NCI-H748 (cell line): ENCODE data around the gene NSD2.

Source experiments
- DNase-seq: peaks from one replicate; lab custom pipeline; 2025; ENCODE audit not compliant: unreplicated experiment; lab: John Stamatoyannopoulos, UW

The NSD2 gene

GRCh38 chr4:1982124-1983052, 111.2 kb downstream of the NSD2 start:
- no peak for DNase-seq

DNA sequence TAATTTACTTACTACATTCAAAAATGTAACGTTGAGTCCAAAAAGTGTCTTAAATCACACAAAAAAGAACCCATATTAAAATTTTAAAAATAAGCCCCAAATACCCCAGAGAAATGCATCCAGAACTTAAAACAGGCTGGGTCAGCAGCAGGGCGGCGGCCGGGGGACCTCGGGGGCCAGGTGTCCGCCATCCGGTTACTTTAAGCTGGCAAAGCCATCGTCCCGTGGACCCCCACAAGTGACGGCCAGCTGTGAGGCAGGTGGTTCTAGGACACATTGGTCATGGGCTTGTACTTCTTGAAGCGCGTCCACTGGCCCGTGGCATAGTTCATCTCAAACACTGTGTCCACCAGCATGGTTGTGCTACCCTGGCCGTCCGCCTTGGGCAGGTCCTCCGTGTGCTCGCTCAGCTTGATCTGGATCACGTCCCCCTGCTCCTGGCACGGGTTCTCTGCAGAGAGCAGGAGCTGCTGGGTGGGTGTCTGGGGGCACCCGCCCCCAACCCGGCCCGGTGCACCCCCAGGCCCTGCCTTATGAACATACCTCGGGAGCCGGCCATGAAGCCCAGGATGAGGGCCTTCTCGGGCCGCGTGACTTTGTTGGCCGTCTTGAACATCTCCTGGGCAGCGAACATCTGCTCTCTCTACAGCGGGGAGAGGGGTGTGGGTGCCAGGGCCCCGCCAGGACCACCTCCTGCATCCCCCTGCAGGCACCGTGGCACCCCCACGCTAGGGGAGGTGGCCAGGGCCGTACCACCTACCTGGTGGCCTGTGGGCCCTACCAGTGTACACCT, 112.1 kb downstream of the NSD2 start:
- no peak for DNase-seq

DNA sequence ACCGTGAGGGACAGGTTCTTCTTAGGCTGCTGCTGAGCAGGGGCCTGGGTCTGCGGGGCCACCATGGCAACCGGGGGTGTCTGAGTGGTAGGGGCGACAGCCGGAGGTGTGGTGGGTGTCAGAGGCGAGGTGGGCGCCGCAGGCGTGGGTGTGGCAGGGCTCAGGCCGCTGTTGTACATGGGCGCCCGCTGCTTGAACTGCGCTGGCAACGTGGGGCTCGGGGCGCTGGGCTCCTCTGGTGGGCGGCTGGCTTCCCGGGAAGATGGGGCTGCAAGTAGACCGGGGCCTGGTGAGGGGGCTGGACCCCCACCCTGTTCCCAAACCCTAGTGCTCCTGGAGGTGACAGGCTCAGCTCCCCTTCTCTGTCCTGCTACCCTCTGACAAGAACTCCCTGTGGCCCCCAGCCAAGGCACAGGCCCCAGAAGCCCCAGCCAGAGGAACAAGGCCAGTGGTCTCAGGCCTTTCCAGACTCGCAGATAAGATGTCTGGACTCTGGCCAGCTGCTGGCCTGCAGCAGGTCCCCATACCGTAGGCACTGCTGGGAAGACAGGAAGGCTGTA, 112.7 kb downstream of the NSD2 start:
- DNase-seq = no peak

DNA sequence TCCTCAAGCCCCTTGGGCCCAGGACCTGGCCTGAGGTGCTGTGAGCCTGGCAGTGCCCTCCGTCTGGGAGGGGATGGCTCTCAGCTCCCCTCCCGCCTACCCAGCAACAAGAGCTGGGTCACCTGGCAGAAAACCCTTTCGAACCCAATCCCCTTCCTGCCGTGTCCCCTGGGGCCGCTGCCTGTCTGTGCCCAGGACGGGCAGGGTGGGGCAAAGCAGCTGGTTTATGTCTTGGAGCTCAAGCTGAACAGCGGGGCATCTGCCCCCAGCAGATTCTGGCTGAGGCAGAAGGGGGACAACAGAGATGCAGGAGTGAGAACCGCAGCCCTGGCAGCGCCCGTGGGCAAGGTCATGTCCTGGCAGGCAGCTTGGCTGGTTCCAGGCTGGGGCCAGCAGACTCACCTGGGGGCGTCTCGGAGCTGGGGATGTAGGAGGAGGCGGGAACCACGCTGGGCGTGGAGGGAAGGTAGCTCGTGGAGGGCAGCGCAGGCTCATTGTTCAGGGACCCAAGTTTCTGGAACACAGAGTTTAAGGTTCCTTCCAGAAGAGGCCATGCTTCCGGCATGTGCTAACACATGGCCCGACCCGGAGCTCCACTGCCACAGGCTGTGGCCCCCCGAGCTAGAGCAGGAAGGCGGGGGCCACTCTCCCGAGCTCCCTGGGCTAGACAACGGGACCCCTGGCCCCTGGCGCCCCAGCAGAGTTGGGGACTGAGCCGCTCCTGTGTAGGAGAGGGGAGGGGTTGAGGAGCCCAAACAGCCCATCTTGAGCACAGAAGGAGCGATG, 113.4 kb downstream of the NSD2 start:
- DNase-seq = no peak

GRCh38 chr4:1985294-1985693, 114.1 kb downstream of the NSD2 start:
- no peak for DNase-seq

DNA sequence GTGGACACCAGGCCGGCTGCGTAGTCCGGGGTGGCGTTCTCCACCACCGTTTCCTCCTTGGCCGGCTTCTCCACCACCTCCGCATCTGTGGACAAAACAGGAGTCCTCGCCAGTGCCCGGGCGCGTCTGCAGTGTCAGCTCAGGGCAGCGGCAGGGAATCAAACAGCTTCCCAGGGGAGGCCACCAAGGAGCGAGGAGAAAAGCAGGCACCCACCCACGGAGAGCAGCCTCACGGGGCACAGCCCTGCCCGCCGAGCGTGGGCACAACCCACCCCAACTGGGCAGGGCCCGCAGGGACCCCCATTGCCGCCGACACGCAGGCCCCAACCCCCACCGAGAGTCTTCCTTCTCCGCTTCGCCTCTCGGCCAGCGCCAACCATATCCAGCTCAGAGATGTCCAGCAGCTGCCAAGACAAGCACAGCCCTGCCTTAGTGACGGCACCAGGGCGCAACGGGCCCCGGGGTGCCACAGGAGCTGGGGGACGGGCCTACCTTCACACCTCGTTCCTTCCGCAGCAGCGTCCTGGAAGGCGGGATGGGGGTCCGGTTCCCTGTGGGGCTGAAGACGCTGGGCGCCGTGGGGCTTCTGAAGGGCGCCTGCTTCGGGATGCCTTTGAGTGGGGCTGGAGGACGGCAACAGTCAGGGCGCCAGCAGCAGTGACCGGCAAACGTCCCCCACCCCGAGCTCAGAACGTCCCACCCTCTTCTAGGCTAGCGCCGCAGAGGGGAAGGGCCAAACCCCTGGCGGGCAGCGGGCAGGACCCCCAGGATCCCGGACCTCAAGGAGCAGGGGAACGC, 114.8 kb downstream of the NSD2 start:
- DNase-seq = no peak

DNA sequence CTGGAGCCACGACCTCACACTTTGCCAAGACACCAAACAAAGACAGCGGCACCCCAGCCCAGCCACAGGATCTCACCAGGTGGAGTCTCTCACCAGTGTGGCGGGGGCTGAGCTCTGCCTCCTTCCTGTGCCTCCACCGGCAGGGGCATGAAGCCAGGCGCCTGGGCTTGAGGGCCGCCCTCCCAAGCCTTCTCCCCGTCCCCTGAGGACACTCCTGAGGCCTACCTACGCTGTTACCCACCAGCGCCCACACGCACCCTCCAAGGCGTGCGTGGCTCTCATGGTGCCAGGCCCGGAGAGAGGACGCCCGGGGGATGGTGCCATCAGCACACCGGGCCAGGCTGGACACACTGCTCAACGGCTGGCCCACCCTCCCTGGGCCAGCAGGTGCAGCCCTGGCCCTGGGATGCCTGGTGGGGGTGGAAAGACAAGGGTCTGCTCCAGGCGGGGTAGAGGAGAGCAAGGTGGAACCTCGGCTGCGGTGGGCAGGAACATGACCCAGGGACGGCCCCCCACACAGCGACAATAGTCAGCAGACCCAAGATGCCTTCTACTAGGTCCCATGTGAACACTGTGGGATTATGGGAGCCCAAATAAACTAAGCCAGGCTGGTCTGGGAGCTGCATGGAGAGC, 115.5 kb downstream of the NSD2 start:
- no peak for DNase-seq

- no peak for DNase-seq
Measured at GRCh38 chr4:1987296-1987695, 116.1 kb downstream of the NSD2 start.

DNA sequence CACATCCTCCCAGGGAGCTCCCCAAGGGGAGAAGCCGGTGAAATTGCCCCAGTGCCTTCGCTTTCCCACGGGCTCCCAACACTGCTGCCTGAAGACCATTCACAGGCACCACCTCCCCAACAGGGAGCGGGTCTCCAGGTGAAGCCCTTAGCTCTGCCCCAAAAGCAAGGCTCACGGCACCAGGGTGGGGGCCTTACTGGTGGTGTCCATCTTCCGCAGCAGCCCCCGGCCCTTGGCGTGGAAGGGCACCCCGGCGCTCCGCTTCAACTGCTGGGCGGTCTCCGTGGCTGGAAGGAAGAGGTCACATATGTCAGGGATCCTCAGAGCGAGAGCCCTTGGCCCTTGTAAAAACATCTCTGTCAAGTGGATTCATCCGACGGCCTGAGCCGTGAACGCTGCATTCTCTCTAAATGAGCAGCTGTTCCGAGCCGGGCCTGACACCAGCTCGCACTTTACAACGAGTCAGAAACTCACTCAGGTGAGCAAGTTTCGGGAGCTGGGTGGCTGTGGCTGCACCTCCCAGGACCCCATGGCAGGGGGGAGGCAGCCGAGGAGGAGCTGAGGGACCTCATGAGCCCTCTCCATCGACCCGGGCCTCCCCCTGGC, 116.6 kb downstream of the NSD2 start:
- DNase-seq = no peak

DNA sequence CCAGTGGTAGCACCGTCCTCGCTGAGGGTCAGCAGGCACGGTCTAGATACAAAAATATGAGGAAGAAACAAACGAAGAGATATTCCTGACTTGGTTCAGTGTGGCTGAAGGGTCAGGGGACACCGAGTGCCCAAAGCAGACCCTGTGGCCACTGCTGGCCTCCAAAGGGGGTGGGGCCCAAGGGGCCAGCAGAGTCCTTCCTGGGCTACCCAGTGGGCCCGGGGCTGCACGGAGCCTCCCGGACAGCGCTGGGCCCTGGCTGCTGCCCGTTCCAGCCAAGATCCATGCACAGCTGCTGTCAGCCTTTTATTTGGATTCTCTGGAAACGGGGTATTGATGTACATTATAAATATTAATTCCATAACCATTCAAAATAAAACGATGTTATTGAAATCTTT, 117.1 kb downstream of the NSD2 start:
- DNase-seq = no peak

DNA sequence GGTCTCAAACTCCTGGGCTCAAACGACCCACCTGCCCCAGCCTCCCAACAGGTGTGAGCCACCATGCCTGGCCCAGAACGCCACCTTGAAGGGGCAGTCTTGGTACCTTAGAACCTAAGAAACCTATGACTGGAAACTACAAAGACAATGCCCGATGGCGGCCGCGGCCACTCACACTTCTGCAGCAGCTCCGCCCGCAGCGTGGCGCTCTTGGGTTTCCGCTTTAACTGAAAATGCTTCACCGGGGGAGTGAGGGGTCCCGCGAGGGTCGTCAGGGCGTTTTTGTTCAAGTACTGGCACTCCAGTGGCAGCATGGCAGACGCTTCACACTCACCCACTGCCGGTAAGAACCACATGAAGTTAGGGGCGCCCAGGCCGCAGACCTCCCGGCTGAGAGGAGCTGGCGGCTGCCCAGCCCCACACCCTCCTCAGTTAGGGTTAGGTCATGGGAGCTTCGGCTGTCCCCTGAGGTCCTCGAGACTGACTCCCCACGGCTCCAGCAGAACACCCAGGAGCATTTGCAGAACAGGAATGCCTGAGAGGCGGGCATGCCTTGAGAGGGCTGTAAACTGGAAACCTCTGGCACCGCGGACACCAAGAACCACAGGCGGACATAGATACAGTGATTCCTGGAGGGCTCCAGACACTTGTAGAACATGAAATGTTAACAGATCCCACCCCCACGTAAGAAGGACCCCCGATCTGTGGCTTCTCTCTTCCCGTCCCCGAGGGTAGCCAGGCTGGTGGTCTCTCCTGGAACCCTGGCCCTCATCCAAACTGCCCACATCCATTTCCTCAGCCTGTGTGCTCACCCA, 118.5 kb downstream of the NSD2 start:
- no peak for DNase-seq

DNA sequence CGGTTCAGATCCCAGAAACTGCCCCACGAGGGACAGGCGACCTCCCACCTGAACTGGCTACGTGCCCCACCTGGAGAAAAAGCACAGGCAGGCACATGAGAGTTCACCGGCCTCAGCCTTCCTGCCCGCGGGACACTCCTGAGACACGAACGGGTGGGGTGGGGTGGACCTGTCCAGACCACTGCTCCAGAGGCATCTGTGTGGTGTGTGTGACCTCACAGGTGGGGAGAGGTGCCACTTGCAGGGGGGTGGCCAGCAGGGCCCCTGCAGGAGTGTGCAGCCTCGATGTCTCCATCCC, 119.1 kb downstream of the NSD2 start:
- DNase-seq = no peak

GRCh38 chr4:1990676-1991075, 119.5 kb downstream of the NSD2 start:
- no peak for DNase-seq

DNA sequence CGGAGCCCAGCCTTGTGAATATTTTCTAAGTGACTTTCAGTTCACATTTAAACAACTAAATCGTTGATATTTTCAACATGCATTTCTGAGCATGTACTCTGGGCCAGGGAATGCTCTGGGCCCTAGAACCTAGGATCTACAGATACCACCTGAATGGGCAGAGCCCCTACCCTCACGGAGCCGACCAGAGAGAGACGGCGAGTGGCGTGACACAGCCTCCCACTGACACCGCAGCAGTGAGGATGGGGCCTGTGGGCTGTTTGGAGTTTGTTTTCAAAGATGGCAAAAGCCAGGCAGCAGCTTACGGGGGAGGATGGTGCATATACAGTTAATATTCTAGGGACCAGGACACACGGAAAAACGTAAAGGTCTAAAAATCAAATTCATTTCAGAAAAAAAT, 119.9 kb downstream of the NSD2 start:
- no peak for DNase-seq

DNA sequence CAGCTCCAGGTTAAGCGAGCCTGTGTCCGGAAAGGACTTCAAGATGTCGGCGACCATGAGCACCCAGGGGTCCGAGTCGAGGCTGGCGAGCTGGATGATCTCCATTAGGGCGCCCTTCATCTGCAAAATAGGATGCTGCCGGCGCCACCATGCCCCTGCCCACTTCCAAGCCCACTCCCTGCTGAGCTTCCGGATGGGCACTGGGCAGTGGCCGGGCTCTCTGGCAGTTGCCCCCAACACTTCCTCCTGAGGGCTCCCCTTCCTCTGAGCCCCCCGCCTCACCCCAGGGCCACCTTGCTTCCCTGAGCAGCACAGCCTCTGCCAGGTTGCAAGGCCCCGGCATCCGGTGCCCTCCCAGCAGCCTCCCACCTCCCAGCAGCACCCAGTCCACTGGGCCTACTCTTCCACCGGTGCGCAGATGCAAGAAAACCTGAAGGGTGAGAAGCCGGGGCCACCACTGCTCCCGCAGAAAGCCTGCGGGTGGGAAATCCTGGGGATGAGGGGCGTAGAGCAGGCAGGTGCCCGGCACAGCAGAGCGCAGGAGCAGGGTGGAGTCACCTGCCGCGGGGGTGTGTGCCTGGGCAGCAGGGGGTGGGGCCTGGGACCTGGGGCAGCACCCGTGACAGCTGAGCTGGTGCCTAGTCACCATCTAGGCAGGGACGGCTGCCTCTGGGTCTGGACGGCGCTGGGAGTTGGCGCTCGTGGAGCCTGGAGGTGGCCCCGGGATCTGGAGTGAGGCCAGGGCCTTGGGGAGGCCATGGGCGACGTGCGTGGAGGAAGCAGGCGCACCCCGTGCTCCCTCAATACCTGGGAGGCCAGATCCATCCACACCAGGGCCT, 120.6 kb downstream of the NSD2 start:
- DNase-seq = no peak

DNA sequence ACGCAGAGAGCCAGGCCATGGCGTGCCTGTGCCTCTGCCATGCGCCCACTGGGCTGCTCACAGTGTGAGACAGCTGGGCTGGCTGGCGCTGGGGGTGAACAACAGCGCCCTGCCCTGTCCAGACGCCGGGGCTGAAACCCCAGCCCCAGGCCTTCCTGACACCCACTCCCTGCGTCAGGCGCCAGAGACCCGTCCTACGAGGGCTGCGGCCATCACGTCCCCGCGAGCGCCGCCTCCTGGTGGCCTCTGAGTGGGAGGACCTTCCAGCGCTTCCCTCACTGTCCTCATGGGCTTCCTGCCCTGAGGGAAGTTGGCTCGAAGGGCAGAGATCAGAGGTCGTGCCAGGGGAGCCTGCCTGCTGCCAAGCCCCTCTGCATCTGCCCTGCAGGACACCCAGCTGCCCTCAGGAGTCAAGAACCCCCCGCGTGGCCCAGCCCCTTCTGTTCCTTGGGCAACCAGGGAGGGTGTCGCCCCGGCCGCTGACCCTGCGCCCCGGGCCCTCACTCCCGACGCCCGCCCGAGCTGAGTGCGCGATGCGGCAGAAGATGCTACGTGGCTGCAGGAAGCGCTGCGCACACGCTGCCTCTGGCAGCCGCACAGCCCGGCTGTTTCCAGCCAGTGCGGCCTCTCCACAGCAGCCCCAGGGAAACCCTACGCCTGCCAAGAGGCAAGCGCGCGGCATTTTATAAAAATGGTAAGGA, 121.4 kb downstream of the NSD2 start:
- no peak for DNase-seq

DNA sequence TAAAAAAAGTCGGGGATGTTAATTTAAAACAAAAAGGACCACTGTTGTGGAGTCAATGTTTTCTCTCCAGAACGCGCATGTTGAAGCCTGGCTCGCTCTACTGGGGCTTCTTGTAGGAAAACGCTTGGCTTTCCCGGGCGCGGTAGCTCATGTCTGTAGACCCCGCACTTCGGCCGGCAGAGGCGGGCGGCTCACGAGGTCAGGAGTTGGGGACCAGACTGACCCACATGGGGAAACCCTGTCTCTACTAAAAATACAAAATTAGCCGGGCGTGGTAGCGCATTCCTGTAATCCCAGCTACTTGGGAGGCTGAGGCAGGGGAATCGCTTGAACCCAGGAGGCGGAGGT, 122.0 kb downstream of the NSD2 start:
- no peak for DNase-seq
